Raji (cell line): ENCODE data around the gene CCR5AS.

Experiments
- POLR2A ChIP-seq: IDR thresholded peaks from 2 replicates; pipeline ENCODE4 v1.6.1; 2011; ENCODE audit warnings: low read depth, low read length, control low read depth; ENCODE audit not compliant: insufficient read depth

CCR5AS gene

DNA sequence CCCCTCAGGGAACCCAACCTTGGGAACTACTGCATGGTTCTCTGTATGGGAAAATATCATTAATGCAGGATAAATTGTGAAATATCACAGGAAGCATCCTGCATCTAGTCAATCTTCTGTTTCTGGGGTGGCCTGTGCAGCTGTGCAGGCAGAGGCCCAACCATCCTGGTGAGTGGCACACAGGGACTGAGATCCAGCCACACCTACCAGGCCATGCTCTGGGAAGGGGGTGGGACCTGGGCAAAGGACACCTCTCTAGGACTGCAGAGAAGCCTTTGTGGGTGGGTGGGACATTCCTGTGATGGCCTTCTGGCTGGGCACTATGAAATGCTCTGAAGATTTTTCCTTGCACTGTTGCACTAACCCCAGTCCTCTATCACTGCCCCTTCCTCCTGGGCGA is 27.0 kb upstream of the CCR5AS start:
- TF ChIP-seq POLR2A: no peak

DNA sequence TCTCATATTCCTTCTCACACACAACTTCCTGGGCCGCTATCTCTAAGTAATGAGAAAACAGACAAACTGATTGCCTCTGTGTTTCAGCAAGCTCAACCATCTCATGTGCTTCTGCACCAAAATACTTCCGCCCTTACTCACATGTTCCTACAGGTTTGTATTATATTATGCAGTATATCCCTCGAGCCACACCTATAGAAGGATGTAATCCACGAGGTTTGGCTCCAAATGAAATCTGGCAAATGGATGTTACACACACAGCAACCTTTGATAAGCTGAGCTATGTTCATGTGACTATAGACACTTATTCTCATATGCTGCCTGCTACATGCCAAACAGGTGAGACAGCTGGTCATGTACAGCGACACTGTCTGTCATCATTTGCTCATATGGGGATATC is 22.8 kb upstream of the CCR5AS start:
- no peak for TF ChIP-seq POLR2A

DNA sequence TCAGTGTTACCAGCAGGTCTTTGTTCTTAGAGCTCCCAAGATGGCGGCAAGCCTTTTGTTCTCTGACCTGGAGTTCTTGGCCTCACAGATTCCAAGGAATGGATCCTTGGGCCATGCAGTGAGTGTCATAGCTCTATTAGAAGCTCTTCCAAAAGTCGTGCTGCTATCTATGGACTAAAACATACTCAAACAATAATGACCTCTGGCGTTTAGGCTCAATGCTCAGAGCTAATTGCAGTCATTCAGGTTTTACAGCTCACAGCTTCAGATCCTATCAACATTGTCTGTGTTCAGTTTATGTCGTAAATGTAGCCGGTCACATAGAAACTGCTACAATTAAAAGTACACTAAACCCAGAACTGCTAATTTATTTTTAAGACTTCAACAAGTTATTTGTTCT is 22.4 kb upstream of the CCR5AS start:
- TF ChIP-seq POLR2A: no peak

DNA sequence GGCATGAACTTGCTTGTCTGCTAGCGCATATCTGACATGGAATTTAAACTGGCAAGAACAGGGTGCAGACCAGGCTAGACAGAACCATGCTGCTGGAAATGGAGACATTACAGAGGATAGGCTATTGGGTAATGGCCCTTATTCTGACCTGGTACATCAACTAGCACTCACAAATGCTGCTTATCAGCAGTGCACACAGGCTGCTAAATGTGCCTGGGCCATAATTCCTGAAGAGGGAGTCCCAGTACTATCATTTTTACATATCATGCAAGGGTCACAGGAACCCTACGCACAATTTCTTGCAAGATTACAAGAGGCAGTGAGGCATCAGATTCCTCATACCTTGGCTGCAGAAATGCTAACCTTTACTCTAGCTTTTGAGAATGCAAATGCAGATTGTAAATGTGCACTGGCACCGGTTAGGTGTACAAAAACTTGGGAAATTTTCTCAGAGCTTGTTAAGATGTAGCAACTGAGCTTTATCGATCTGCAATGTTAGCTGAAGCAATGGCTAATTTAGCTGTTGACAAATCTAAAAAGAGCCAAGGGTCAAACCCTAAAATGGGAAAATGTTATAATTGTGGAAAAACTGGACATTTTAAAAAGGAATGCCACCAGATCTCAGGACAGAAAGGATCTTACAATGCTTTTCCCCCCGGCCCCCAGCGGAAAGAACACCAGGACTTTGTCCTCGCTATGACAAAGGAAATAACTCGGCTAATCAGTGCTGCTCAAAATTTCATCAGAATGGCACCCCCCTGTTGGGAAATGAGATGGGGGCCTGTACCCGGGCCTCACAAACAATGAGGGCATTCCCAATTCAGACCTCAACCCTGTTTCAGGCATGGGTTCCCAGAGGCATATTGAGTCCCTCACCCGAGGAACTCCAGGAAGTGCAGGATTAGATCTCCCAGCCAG is 21.3 kb upstream of the CCR5AS start:
- TF ChIP-seq POLR2A: no peak

DNA sequence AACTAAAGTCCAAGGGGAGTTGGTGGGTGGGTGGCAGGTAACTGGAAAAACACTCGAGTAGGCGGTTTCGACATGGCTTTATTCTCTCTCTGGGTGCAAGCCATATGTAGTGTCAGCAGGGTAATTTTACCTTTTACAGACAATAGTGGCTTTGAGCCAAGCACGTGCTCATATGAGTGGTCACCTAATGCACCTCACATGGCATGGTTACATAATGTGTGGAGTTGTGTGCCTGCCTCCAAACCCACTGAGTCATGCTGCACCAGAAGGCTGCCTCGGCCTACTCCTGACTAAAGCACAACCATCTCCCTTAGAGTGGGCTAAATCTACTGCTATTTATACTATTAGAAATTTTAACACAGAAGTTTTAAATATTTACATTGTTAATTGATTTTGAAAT is 16.7 kb upstream of the CCR5AS start:
- no peak for TF ChIP-seq POLR2A

DNA sequence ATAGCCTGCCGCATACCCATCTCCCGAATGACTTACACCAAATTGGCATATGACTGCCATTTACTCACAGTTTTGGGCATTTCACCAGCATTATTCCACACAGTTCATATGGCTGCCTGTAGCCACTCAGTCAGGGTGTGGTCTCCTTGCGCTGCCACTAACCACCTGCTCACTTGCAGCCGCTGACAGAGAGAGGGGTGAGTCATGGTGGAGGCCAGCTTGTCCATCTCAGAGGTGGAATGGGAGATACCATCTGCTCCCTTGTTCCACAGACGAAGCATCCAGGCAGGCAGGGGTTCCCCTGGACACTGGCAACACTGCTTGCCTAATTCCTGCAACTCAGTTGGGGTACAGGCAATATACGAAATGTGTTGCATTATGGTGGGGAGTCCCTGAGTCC is 15.8 kb upstream of the CCR5AS start:
- TF ChIP-seq POLR2A: no peak

DNA sequence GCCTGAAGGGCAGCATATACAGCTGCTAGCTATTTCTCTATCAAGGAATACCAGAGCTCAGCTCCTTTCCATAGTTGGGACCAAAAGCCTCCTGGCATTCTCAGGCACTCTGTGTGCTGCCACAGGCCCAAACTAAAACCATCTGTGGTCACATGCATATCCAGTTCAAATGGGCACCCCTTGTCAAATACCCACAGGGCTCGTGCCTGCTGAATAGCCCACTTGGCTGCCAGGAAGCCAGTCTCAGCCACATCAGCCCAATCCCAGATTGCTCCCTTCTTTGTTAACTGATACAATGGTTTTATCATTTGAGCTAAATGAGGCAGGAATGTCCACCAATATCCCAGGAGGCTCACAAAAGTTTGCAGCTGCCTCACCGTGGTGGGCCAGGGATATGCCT is 14.1 kb upstream of the CCR5AS start:
- no peak for TF ChIP-seq POLR2A

DNA sequence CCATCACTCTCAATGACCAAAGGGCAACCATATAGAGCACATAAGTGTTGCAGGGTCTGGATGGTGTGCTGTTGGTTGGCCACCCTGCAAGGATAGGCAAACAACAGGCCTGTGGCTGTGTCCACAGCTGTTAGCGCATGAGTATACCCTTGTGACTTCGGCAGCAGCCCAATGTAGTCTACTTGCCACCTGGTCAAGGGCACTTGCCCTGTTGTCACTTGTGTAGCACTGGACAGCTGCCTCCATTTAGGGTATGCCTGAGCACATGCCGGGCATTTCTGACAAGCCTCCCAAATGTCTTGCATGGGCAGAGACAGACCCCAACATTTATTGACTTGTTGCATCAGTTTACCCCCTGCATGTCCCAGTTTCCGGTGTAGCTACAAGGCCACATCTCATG is 12.9 kb upstream of the CCR5AS start:
- no peak for TF ChIP-seq POLR2A

DNA sequence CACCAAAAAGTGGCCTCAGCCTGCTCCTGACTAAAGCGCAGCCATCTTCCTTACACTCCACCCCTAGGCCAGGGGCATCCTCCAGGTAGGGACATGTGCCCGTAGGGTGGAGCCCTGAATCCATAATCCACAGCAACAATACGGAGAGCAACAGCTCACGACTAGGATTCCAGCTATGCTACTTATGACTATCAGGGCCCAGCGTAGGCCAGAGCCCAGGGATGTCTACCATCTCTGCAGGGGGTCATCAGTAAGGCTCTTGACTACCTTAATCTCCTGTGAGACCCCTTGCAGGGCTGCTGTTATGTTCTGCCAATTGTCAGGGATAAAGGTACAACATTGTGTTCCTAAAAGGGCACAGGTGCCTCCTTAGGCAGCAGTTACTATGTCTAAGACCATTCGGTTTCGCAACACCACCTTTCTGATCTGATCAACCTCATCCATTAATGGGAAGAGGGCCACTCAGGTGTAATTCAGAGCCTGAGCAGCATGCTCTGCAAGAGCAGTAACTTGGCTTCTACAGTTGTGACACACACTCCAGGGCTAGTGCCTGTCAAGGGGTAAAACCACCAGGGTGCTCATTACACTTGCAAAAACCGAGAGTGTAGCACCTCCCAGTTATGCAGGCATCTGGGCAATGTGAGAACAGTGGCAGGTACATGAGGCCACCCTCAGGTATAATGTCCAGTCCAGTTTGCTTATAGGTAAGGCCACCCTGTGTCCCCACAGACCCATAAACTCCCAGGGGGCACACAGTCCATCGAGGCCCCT is 11.2 kb upstream of the CCR5AS start:
- TF ChIP-seq POLR2A: no peak

DNA sequence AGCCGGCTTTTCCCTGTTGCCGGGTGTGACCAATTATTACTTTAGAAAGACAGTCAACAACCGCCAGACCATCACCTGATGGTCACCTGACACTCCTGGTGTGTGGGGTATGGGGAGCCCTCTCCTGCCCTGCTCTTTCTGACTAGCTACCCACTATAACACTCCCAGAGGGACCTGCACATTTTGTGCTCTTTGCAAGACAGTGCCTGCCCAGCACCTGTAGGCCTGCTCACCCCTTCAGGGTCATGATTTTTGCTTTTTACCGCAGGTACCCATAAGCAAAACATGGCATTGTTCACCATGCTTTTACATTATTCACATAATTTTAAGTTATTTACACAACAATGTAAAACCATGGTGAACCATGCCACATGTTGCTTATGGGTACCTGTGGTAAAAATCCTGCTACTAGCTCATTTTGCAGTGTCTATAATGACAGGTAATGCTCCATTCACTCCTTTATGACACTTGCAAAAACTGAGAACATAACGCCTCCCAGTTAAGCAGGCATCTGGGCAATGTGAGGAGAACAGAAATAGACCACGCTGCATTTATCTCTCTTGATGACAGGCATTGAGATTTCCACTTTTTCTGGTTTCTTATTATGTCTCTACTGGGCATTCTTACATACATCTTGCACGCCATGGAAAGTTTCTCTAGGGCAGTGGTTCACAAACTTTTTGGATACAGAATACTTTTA is 10.1 kb upstream of the CCR5AS start:
- no peak for TF ChIP-seq POLR2A

DNA sequence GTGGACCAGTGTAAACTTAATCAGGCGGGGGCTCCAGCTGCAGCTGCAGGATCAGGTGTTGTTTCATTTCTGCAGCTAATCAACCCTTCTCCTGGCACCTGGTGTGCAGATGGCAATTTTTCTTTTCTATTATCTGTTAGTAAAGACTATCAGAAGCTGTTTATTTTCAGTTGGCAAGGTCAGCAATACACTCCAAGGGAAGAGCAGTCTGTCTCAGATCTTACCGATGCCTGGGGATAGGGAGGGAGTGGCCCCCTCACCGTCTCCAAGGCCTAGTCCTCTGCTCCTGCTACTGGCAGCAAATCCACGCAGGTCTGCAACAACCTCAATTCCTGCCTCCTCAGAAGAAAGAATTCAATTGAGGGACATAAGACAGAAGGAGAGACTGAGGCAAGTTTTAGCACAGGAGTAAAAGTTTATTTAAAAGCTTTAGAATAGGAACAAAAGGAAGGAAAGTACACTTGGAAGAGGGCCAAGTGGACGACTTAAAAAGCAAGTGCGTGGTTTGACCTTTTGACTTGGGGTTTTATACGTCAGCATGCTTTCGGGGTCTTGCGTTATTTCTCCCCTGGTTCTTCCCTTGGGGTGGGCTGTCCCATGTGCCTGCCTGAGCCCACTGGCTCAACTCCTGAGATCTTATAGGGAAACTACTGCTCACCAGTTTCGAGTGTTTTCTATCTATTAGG is 9.4 kb upstream of the CCR5AS start:
- TF ChIP-seq POLR2A: no peak

DNA sequence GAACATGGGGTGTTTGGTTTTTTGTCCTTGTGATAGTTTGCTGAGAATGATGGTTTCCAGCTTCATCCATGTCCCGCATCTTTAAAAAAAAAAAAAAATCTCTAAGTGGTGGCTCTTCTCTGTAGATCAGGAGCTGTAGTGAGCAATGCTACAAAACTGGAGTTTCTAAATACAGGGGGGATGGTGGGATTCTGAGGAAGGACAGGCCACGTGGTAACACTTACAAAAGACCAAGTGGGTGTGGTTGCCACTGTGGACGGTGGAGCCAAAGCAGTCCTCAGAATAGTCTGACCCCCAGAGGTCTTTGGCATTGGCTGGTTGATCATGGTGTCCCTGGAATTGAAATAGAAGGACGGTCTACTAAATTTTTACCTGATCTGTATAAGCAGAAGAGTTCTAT is 7.9 kb upstream of the CCR5AS start:
- TF ChIP-seq POLR2A: no peak

DNA sequence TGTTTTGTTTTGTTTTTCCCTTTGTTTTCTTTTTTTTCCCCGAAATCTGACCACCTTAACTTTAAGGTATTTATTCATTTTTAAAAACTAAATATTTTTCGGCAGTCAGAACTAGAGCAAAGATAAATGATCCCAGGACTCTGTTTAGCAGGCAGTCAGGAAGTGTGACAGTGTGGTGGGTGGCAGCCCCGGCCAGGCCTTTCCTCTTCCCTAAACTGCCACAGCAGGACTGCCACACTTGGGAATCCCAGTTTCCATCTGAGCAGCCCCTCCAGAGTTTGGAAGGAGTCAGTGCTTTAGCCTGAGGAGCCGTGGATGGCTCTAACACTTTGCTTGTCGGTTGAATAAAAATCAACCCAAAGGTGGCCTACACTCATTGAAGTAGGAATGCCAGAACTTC is 7.1 kb upstream of the CCR5AS start:
- no peak for TF ChIP-seq POLR2A

DNA sequence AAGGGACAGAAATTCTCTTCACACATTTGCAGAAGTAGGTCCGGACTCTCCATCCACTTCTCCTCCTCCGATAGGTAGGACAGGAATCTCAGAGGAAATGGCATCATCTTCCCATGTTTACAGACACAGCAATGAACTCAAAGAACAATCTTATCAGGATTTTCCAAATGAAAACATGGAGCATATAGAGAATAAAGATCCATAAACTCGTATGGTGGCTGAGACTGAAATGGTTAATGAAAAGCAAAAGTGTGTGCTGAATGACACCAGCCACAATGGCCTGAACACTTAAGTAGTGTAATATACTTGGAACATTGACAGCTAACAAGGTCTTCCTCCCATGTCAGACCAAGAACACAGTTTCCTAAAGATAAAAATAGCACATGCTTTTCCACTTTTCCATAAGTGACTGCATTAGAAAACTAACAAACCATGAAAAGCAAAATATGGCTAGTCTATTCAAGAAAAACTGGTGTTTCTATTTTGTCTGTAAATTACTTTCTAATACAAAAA is 6.0 kb upstream of the CCR5AS start:
- TF ChIP-seq POLR2A: no peak

DNA sequence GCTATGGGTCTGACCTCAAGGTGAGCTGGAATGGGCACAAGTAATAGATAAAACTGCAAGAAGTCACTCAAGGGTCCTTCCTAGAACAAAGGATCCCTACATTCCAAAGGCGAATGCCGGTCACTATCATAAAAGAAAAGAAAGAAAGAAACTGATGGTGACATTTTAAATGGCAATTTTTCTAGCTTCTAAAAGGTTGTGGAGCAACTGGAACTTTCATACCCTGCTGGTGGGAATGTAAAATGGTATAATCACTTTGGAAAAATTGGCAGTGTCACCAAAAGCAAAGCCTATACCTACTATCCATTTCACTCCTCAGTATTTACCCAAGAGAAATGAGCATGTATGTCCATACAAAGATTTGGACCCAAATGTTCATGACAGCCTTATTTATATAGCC is 4.4 kb upstream of the CCR5AS start:
- no peak for TF ChIP-seq POLR2A
